SK-N-MC (cell line): ENCODE data around the gene SLC25A11.

ENCODE experiments used
- EZH2 ChIP-seq: fragments of 200-600 bp; sonication (generic); IDR thresholded peaks from one replicate; pipeline ENCODE4 v1.6.1; 2017; ENCODE audit warnings: antibody characterized with exemption
- FOXP2 ChIP-seq: optimal IDR thresholded peaks from 2 replicates; pipeline ENCODE3; 2011; ENCODE audit warnings: mild to moderate bottlenecking, moderate library complexity; ENCODE audit not compliant: insufficient read depth; ENCODE audit errors: extremely low read length, control extremely low read depth
- POLR2AphosphoS5 ChIP-seq: IDR thresholded peaks from 2 replicates; pipeline ENCODE4 v1.6.1; 2012; ENCODE audit warnings: mild to moderate bottlenecking, low read depth, low read length, borderline replicate concordance

DNA sequence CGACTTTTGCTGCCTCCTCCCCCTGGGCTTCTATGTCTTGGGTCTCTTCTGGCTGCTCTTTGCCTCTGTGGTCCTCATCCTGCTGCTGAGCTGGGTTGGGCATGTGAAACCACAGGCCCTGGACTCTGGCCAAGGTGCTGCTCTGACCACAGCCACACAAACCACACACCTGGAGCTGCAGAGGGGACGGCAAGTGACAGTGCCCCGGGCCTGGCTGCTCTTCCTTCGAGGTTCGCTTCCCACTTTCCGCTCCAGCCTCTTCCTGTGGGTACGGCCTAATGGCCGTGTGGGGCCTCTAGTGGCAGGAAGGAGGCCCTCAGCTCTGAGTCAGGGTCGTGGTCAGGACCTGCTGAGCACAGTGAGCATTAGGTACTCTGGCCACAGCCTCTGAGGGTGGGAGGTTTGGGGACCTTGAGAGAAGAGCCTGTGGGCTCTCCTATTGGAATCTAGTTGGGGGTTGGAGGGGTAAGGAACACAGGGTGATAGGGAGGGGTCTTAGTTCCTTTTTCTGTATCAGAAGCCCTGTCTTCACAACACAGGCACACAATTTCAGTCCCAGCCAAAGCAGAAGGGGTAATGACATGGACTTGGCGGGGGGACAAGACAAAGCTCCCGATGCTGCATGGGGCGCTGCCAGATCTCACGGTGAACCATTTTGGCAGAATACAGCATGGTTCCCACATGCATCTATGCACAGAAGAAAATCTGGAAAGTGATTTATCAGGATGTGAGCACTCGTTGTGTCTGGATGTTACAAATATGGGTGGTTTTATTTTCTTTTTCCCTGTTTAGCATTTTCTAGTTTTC lies 5.5 kb downstream of the SLC25A11 start:
- TF ChIP-seq POLR2AphosphoS5 = no peak
- no peak for TF ChIP-seq EZH2
- TF ChIP-seq FOXP2 = no peak
